K562 (cell line): ENCODE measurements around the gene CHST15. TPM values are rescaled to one million over a fixed set of nuclear protein-coding genes. Genes with fewer than 3 reads are reported as not detected.

Experiments used
- ATAC-seq: fragments of 200-7000 bp; cut with Tn5 transposase; 3 replicates; pipeline ENCODE4 v1.9.1; 2020; ENCODE audit warnings: moderate library complexity
- BruUV-seq: library from RNA; stranded (reverse); fragments of 400-500 nt; replicated peaks from 2 replicates; lab custom pipeline; 2021; lab: Mats Ljungman, UMichigan
- CTCF ChIA-PET: fragments of 300-600 bp; formaldehyde crosslinking; extraction: SDS; loops from one replicate; lab custom pipeline; 2021; ENCODE audit warnings: low intra/inter-chr PET ratio; lab: Yijun Ruan, JAX
- POLR2A ChIA-PET: fragments of 300-600, 350-650 bp; sonication (Branson Sonifier 250); formaldehyde crosslinking; extraction: SDS; loops from one replicate; lab custom pipeline; 2021; ENCODE audit warnings: antibody characterized with exemption, inconsistent platforms; lab: Yijun Ruan, JAX
- DNase-seq, 4 experiments: peaks; one replicate each; pipeline versions ENCODE4 v3.0.0 to v3.0.0-alpha.2; 2011 to 2018; ENCODE audit warnings: low spot score in 3 of 4, mixed read lengths in 3 of 4; ENCODE audit errors: extremely low read depth in 1 of 4
- FAIRE-seq: peaks from 2 replicates; lab custom pipeline; 2011; peaks lifted over from hg19 to GRCh38; lab: Jason Lieb, UNC
- H2AFZ ChIP-seq: 2 replicates; pipeline ENCODE4 v1.6.0; 2011; ENCODE audit warnings: low read depth, low read length, control low read depth, inconsistent platforms
- H3K27ac ChIP-seq: fragments of 200-600 bp; 3 replicates; pipeline ENCODE4 v1.8.0; 2011; ENCODE audit warnings: low read depth, mild to moderate bottlenecking, control low read depth, inconsistent platforms, low read length, moderate library complexity, mixed read lengths; ENCODE audit errors: extremely low read depth
- H3K27me3 ChIP-seq, 2 experiments: fragments of 300-600 bp in 1 of 2; 2 replicates in 1 of 2; 3 replicates in 1 of 2; pipeline versions ENCODE4 v1.6.0 to v1.8.0; 2011; ENCODE audit warnings: inconsistent platforms in 2 of 2, low read length in 2 of 2, mild to moderate bottlenecking in 1 of 2, mixed read lengths in 1 of 2, moderate library complexity in 1 of 2; ENCODE audit not compliant: control insufficient read depth in 2 of 2, insufficient read depth in 2 of 2
- H3K36me3 ChIP-seq: fragments of 300-600 bp; 3 replicates; pipeline ENCODE4 v1.8.0; 2011; ENCODE audit warnings: mild to moderate bottlenecking, low read length, inconsistent platforms; ENCODE audit not compliant: control insufficient read depth, insufficient read depth
- H3K4me1 ChIP-seq, 2 experiments: fragments of 200-600 bp in 1 of 2; replicated peaks in 1 of 2; 2 replicates in 1 of 2; 3 replicates in 1 of 2; pipeline versions ENCODE4 v1.5.1 to v1.8.0; 2011; ENCODE audit warnings: inconsistent platforms in 2 of 2, low read length in 2 of 2, mild to moderate bottlenecking in 1 of 2, mixed read lengths in 1 of 2, moderate library complexity in 1 of 2; ENCODE audit not compliant: control insufficient read depth in 2 of 2, insufficient read depth in 2 of 2
- H3K4me2 ChIP-seq: 2 replicates; pipeline ENCODE4 v1.6.1; 2011; ENCODE audit warnings: low read length, control low read depth, inconsistent platforms, mixed read lengths; ENCODE audit not compliant: insufficient read depth
- H3K4me3 ChIP-seq: fragments of 200-600 bp; sonication (generic), shearing (Covaris generic); 2 replicates; pipeline ENCODE4 v1.5.1; 2016; ENCODE audit warnings: control low read depth, inconsistent platforms
- H3K79me2 ChIP-seq: fragments of 200-600 bp; 3 replicates; pipeline ENCODE4 v1.8.0; 2011; ENCODE audit warnings: low read length, inconsistent platforms; ENCODE audit not compliant: control insufficient read depth, insufficient read depth
- H3K9ac ChIP-seq, 2 experiments: 2 replicates each; pipeline versions ENCODE4 v1.6.0 to v1.6.1; 2011; ENCODE audit warnings: low read depth in 2 of 2, low read length in 2 of 2, control low read depth in 1 of 2, inconsistent platforms in 1 of 2, mild to moderate bottlenecking in 1 of 2, mixed read lengths in 1 of 2; ENCODE audit not compliant: insufficient read depth in 1 of 2
- H3K9me1 ChIP-seq: one replicate; pipeline ENCODE4 v1.6.0; 2011; ENCODE audit warnings: inconsistent platforms, mild to moderate bottlenecking, low read length, moderate library complexity; ENCODE audit not compliant: control insufficient read depth, insufficient read depth
- H3K9me3 ChIP-seq: replicated peaks from 2 replicates; pipeline ENCODE4 v1.5.1; 2011; ENCODE audit warnings: low read depth, low read length, inconsistent platforms; ENCODE audit not compliant: control insufficient read depth, insufficient read depth
- H4K20me1 ChIP-seq: replicated peaks from 2 replicates; pipeline ENCODE4 v1.6.1; 2011; ENCODE audit warnings: low read length, inconsistent platforms, mixed read lengths; ENCODE audit not compliant: control insufficient read depth, insufficient read depth
- BMI1 ChIP-seq: fragments of 150-350 bp; IDR thresholded peaks from 2 replicates; pipeline ENCODE4 v1.6.1; 2014; ENCODE audit warnings: low read length
- CBX3 ChIP-seq, 2 experiments: IDR thresholded peaks; 1 replicate in 1 of 2; 2 replicates in 1 of 2; pipeline ENCODE4 v1.6.1; 2012; ENCODE audit warnings: inconsistent platforms in 2 of 2, low read length in 2 of 2, borderline replicate concordance in 1 of 2, control low read depth in 1 of 2
- CHD4 ChIP-seq: fragments of 200-600 bp; sonication (generic); IDR thresholded peaks from 3 replicates; pipeline ENCODE4 v1.6.1; 2012; ENCODE audit warnings: low read depth, mild to moderate bottlenecking, mixed read lengths, low read length, inconsistent platforms; ENCODE audit not compliant: insufficient read depth, insufficient replicate concordance, poor library complexity, severe bottlenecking
- CSDE1 ChIP-seq, 2 experiments: fragments of 450-650 bp; IDR thresholded peaks; 2 replicates each; pipeline ENCODE4 v1.6.1; 2016; ENCODE audit warnings: mild to moderate bottlenecking in 1 of 2
- DACH1 ChIP-seq: fragments of 450-650 bp; IDR thresholded peaks from 2 replicates; pipeline ENCODE4 v1.6.1; 2018; ENCODE audit not compliant: partially characterized antibody
- EGR1 ChIP-seq: fragments of 450-650 bp; conservative IDR thresholded peaks from 2 replicates; pipeline ENCODE4 v1.6.1; 2017; ENCODE audit warnings: mild to moderate bottlenecking
- EP300 ChIP-seq: IDR thresholded peaks from 2 replicates; pipeline ENCODE4 v1.6.1; 2012; ENCODE audit warnings: low read length, improper control_type of control experiment
- ESRRA ChIP-seq: fragments of 450-650 bp; IDR thresholded peaks from 2 replicates; pipeline ENCODE4 v1.6.1; 2014; ENCODE audit warnings: low read depth, mild to moderate bottlenecking, moderate library complexity, borderline replicate concordance
- MNT ChIP-seq, 2 experiments: fragments of 450-650 bp; conservative IDR thresholded peaks; 2 replicates each; pipeline ENCODE4 v1.6.1; 2017; ENCODE audit warnings: mild to moderate bottlenecking in 2 of 2, moderate library complexity in 2 of 2
- POLR2AphosphoS2 ChIP-seq: IDR thresholded peaks from 2 replicates; pipeline ENCODE4 v1.6.1; 2012; ENCODE audit warnings: low read length, improper control_type of control experiment
- PTBP1 ChIP-seq: fragments of 200-400 bp; formaldehyde crosslinking; IDR thresholded peaks from 2 replicates; pipeline ENCODE4 v1.6.1; 2017; ENCODE audit warnings: low read depth, low read length
- TCF7L2 ChIP-seq: fragments of 150-350 bp; IDR thresholded peaks from 2 replicates; pipeline ENCODE4 v1.6.1; 2016; ENCODE audit warnings: low read depth, mild to moderate bottlenecking, low read length, moderate library complexity
- ZNF507 ChIP-seq: conservative IDR thresholded peaks from 2 replicates; pipeline ENCODE4 v1.6.1; 2017; ENCODE audit warnings: missing genetic modification characterization, missing compliant biosample characterization
- WGBS: fragments of 100-300 bp; shearing (Covaris generic); methylation state at CpG from one replicate; pipeline ENCODE4 v1.1.6; 2016; ENCODE audit warnings: low coverage, mixed read lengths; ENCODE audit not compliant: insufficient coverage; ENCODE audit errors: missing lambda C conversion rate; 5-methylcytosine and 5-hydroxymethylcytosine counted together
- in situ Hi-C: fragments of 300-500 bp; cut with MboI; formaldehyde crosslinking; loops from 4 replicates; pipeline ENCODE4 v1.15.0; 2018; ENCODE audit warnings: inconsistent platforms, mixed read lengths
- intact Hi-C: fragments of 100-400 bp; cut with micrococcal nuclease; formaldehyde crosslinking; loops from 2 replicates; pipeline ENCODE4 v1.14.2; 2022
- polyA plus RNA-seq, 8 experiments: library from polyadenylated mRNA; depleted of rRNA in 4 of 8; stranded (reverse) in 5 of 8; unstranded in 3 of 8; fragments of >200 nt; fragmentation: Nextera tagmentation in 2 of 8; fragmentation: Illumina TruSeq in 1 of 8; extraction: Ambion mirVana in 2 of 8; extraction: Trizol in 1 of 8; gene quantifications; 2 replicates each; pipeline versions ENCODE4 v1.2.1 to v1.2.3, GENCODE V29; 2011 to 2014; ENCODE audit warnings: inconsistent platforms in 1 of 8, missing spikeins in 1 of 8
- total RNA-seq, 7 experiments: library from RNA; depleted of rRNA in 6 of 7; stranded (reverse); fragments of >200 nt in 6 of 7; fragmentation: Illumina TruSeq in 2 of 7; extraction: Trizol in 2 of 7; gene quantifications; 2 replicates each; pipeline versions ENCODE4 v1.2.1 to v1.2.3, GENCODE V29; 2011 to 2021; ENCODE audit warnings: low replicate concordance in 1 of 7

Gene CHST15
- total and polyA plus RNA-seq, 9 of the 15 experiments (the other 6 are each of a cell fraction or from before 2014, with no cell fraction given), result 0.04 to 0.16 (median 0.08) TPM

DNA sequence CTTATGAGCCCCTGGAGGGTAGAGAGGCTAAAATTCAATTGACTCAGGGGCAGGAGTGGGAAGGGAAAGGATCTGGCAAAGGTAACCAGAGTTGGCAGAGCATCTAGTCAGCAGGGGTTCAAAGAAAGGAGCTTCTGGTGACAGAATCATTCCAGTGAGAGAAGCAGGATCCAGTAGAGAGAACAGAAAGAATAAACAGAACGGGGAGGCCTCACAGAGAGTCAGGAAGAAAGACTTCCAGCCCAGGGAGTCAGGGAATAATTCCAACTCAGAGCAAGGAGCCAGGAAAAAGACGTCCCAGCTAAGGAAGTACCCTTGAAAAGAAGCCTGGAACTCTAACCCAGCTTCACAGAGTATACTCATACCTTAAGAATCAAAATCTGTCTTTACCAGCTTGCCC is 135.2 kb downstream of the CHST15 start:
- Histone ChIP-seq H3K36me3 (no peaks in the 10 kb centered on the region), H2AFZ (no peak overlapping the region), H3K27me3 (no peaks in the 10 kb centered on the region), H3K9me1 (no peaks in the 10 kb centered on the region), H3K27ac (no peak overlapping the region), H3K4me1 (no peaks in the 10 kb centered on the region), H3K4me3 (no peak overlapping the region), H3K9ac (no peak overlapping the region), H3K79me2 (no peaks in the 10 kb centered on the region), H4K20me1 (no peaks in the 10 kb centered on the region), H3K9me3 (no peaks in the 10 kb centered on the region), H3K4me2 (no peak overlapping the region)
- 0% methylated on average over 2 of the region's 2 CpGs for WGBS
- in situ Hi-C loops, result loop anchor here (25.0 kb wide), 1 partner anchor 921 kb away; no protein-coding TSS in a partner anchor
- FAIRE-seq, result no peak
- BruUV-seq, result no TSS peak
- CTCF ChIA-PET, result no interaction called here
- no peak for ATAC-seq
- intact Hi-C loops, result no loop called here
- no peak for DNase-seq
- POLR2A ChIA-PET, result interaction anchor here (0.6 kb wide), 2 partner anchors 228 to 924 kb away, joined by 3 to 5 read pairs; no protein-coding TSS in a partner anchor
- TF ChIP-seq EP300 (no peak), CBX3 (IDR thresholded peaks at IDR 0.05; ENCODE audit: borderline replicate concordance in 1 of 2, low read length in 2 of 2) (no peak), CSDE1 (IDR thresholded peaks at IDR 0.05) (no peak), DACH1 (no peak), PTBP1 (no peak), ZNF507 (no peak), MNT (conservative IDR thresholded peaks at IDR 0.05) (no peak), CHD4 (no peak), BMI1 (no peak), ESRRA (no peak), TCF7L2 (no peak), POLR2AphosphoS2 (no peak), EGR1 (no peak)
